Ishikawa (cell line): ENCODE measurements around the gene RPS3.

Experiments
- CEBPB ChIP-seq: IDR thresholded peaks from 2 replicates; pipeline ENCODE4 v1.6.1; 2012
- USF1 ChIP-seq: IDR thresholded peaks from 2 replicates; pipeline ENCODE4 v1.6.1; 2012
- TF ChIP-seq, protein P1 (sequence below): IDR thresholded peaks from 2 replicates; pipeline ENCODE4 v1.6.1; 2012; ENCODE audit warnings: low read depth, mild to moderate bottlenecking
- TF ChIP-seq, protein P2 (sequence below): IDR thresholded peaks from 2 replicates; pipeline ENCODE4 v1.6.1; 2012

- TF ChIP-seq, protein P1, sequence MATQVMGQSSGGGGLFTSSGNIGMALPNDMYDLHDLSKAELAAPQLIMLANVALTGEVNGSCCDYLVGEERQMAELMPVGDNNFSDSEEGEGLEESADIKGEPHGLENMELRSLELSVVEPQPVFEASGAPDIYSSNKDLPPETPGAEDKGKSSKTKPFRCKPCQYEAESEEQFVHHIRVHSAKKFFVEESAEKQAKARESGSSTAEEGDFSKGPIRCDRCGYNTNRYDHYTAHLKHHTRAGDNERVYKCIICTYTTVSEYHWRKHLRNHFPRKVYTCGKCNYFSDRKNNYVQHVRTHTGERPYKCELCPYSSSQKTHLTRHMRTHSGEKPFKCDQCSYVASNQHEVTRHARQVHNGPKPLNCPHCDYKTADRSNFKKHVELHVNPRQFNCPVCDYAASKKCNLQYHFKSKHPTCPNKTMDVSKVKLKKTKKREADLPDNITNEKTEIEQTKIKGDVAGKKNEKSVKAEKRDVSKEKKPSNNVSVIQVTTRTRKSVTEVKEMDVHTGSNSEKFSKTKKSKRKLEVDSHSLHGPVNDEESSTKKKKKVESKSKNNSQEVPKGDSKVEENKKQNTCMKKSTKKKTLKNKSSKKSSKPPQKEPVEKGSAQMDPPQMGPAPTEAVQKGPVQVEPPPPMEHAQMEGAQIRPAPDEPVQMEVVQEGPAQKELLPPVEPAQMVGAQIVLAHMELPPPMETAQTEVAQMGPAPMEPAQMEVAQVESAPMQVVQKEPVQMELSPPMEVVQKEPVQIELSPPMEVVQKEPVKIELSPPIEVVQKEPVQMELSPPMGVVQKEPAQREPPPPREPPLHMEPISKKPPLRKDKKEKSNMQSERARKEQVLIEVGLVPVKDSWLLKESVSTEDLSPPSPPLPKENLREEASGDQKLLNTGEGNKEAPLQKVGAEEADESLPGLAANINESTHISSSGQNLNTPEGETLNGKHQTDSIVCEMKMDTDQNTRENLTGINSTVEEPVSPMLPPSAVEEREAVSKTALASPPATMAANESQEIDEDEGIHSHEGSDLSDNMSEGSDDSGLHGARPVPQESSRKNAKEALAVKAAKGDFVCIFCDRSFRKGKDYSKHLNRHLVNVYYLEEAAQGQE: no peak
- TF ChIP-seq USF1 (no peak), CEBPB (no peak)
- TF ChIP-seq, protein P2, sequence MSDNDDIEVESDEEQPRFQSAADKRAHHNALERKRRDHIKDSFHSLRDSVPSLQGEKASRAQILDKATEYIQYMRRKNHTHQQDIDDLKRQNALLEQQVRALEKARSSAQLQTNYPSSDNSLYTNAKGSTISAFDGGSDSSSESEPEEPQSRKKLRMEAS: no peak
Measured at GRCh38 chr11:75447415-75447814, 48.1 kb downstream of the RPS3 start.
